GM12878 (cell line): ENCODE data around the gene ATF6. TPM values are rescaled to one million over a fixed set of nuclear protein-coding genes. Genes with fewer than 3 reads are reported as not detected.

Source experiments
- ATAC-seq: fragments of 200-7000 bp; cut with Tn5 transposase; 3 replicates; pipeline ENCODE4 v1.9.1; 2020; ENCODE audit warnings: mild to moderate bottlenecking, moderate library complexity
- BruUV-seq: library from RNA; stranded (reverse); fragments of 400-500 nt; replicated peaks from 2 replicates; lab custom pipeline; 2021; lab: Mats Ljungman, UMichigan
- CTCF ChIA-PET: fragments of 300-600 bp; sonication (Branson Sonifier 250); formaldehyde crosslinking; extraction: SDS; loops from one replicate; lab custom pipeline; 2021; ENCODE audit warnings: inconsistent platforms; lab: Yijun Ruan, JAX
- POLR2A ChIA-PET: fragments of 350-600 bp; formaldehyde crosslinking; extraction: SDS; loops from one replicate; lab custom pipeline; 2021; ENCODE audit warnings: inconsistent platforms; lab: Charles Lee
- RAD21 ChIA-PET: fragments of 300-600 bp; sonication (Branson Sonifier 250); formaldehyde crosslinking; loops from one replicate; lab custom pipeline; 2023; ENCODE audit warnings: antibody characterized with exemption; ENCODE audit not compliant: unreplicated experiment; lab: Charles Lee
- SMC1A ChIA-PET: fragments of 300-600 bp; sonication (Branson Sonifier 250); formaldehyde crosslinking; loops from one replicate; lab custom pipeline; 2023; ENCODE audit not compliant: unreplicated experiment, uncharacterized antibody; lab: Charles Lee
- DNase-seq: peaks from one replicate; pipeline ENCODE4 v3.0.0-alpha.2; 2011; ENCODE audit warnings: low read depth, low spot score
- FAIRE-seq: peaks from 3 replicates; lab custom pipeline; 2011; peaks lifted over from hg19 to GRCh38; lab: Jason Lieb, UNC
- H2AFZ ChIP-seq: 2 replicates; pipeline ENCODE4 v1.6.0; 2011; ENCODE audit warnings: low read depth, low read length, control low read depth; ENCODE audit not compliant: control insufficient read depth
- H3K27ac ChIP-seq: 2 replicates; pipeline ENCODE4 v1.5.1; 2011; ENCODE audit warnings: control low read depth; ENCODE audit not compliant: control insufficient read depth, insufficient read depth
- H3K27me3 ChIP-seq, 2 experiments: replicated peaks in 1 of 2; 2 replicates each; pipeline versions ENCODE4 v1.6.0 to v1.6.1; 2011; ENCODE audit warnings: low read length in 1 of 2; ENCODE audit not compliant: control insufficient read depth in 2 of 2, insufficient read depth in 2 of 2
- H3K36me3 ChIP-seq, 2 experiments: 2 replicates each; pipeline ENCODE4 v1.5.1; 2011; ENCODE audit warnings: low read length in 1 of 2; ENCODE audit not compliant: control insufficient read depth in 2 of 2, insufficient read depth in 2 of 2
- H3K4me1 ChIP-seq: 2 replicates; pipeline ENCODE4 v1.6.1; 2011; ENCODE audit warnings: mild to moderate bottlenecking, low read length, moderate library complexity, mixed read lengths; ENCODE audit not compliant: control insufficient read depth, insufficient read depth
- H3K4me2 ChIP-seq: 2 replicates; pipeline ENCODE4 v1.6.0; 2011; ENCODE audit warnings: control low read depth; ENCODE audit not compliant: control insufficient read depth, insufficient read depth
- H3K4me3 ChIP-seq: fragments of 200-600 bp; sonication (generic); 2 replicates; pipeline ENCODE4 v1.5.1; 2016
- H3K79me2 ChIP-seq: 2 replicates; pipeline ENCODE4 v1.6.0; 2011; ENCODE audit warnings: low read length; ENCODE audit not compliant: control insufficient read depth, insufficient read depth
- H3K9ac ChIP-seq: 2 replicates; pipeline ENCODE4 v1.8.0; 2011; ENCODE audit warnings: low read length, control low read depth, mixed read lengths; ENCODE audit not compliant: control insufficient read depth, insufficient read depth
- H3K9me3 ChIP-seq: replicated peaks from 3 replicates; pipeline ENCODE4 v1.5.1; 2011; ENCODE audit warnings: mild to moderate bottlenecking, low read length; ENCODE audit not compliant: control insufficient read depth, insufficient read depth
- H4K20me1 ChIP-seq: 2 replicates; pipeline ENCODE4 v1.6.0; 2011; ENCODE audit not compliant: control insufficient read depth, insufficient read depth
- MXI1 ChIP-seq: fragments of 150-350 bp; IDR thresholded peaks from 2 replicates; pipeline ENCODE4 v1.6.1; 2011; ENCODE audit warnings: low read depth, mild to moderate bottlenecking, inconsistent platforms, low read length, improper control_type of control experiment
- SUPT20H ChIP-seq: IDR thresholded peaks from 2 replicates; pipeline ENCODE4 v1.6.1; 2011; ENCODE audit warnings: low read depth, mild to moderate bottlenecking, low read length, moderate library complexity, borderline replicate concordance; ENCODE audit not compliant: control insufficient read depth
- TCF3 ChIP-seq: IDR thresholded peaks from 2 replicates; pipeline ENCODE4 v1.6.1; 2012; ENCODE audit warnings: low read depth, mild to moderate bottlenecking, low read length, borderline replicate concordance; ENCODE audit not compliant: insufficient read depth
- WRNIP1 ChIP-seq: IDR thresholded peaks from 2 replicates; pipeline ENCODE4 v1.6.1; 2011; ENCODE audit warnings: low read depth, low read length, improper control_type of control experiment, borderline replicate concordance
- YY1 ChIP-seq: IDR thresholded peaks from 2 replicates; pipeline ENCODE4 v1.6.1; 2011; ENCODE audit warnings: low read depth, mild to moderate bottlenecking, low read length
- WGBS: methylation state at CpG from one replicate; pipeline ENCODE4 v1.1.6; 2016; ENCODE audit warnings: low lambda C conversion rate; ENCODE audit not compliant: insufficient replicate concordance, insufficient coverage; ENCODE audit errors: missing lambda C conversion rate; 5-methylcytosine and 5-hydroxymethylcytosine counted together
- in situ Hi-C: fragments of 300-500 bp; cut with MboI; formaldehyde crosslinking; loops from 9 replicates; pipeline ENCODE4 v1.14.3; 2018; ENCODE audit warnings: mixed read lengths
- intact Hi-C: fragments of 100-400 bp; cut with micrococcal nuclease; formaldehyde crosslinking; loops from one replicate; pipeline ENCODE4 v1.14.2; 2022; ENCODE audit not compliant: unreplicated experiment
- polyA plus RNA-seq, 11 experiments: library from polyadenylated mRNA; depleted of rRNA in 4 of 11; unstranded in 6 of 11; stranded (reverse) in 5 of 11; fragments of >200 nt; fragmentation: Nextera tagmentation in 4 of 11; fragmentation: Illumina TruSeq in 1 of 11; extraction: Ambion mirVana in 4 of 11; extraction: Trizol in 1 of 11; gene quantifications; 1 replicate in 1 of 11; 2 replicates in 10 of 11; pipeline versions ENCODE4 v1.2.1 to v1.2.3, GENCODE V29; 2011 to 2016; ENCODE audit warnings: inconsistent platforms in 2 of 11, missing spikeins in 2 of 11, low read depth in 1 of 11
- total RNA-seq, 4 experiments: library from RNA; depleted of rRNA in 3 of 4; stranded (reverse); fragments of >200 nt in 3 of 4; fragmentation: Illumina TruSeq in 1 of 4; extraction: Trizol in 1 of 4; gene quantifications; 2 replicates each; pipeline versions ENCODE4 v1.2.1 to v1.2.3, GENCODE V29; 2013 to 2021

The ATF6 gene
- total and polyA plus RNA-seq, 10 of the 15 experiments (the other 5 are each of a cell fraction or from before 2014, with no cell fraction given) = 7.8 to 24.3 (median 14.7) TPM

GRCh38 chr1:161908264-161908663 lies 142.1 kb downstream of the ATF6 start:
- ChIA-PET CTCF (no interaction called here), SMC1A (no interaction called here), RAD21 (no interaction called here), POLR2A (no interaction called here)
- no TSS peak for BruUV-seq
- in situ Hi-C loops (no loop called here), intact Hi-C loops (loop anchor here (10.0 kb wide), 1 partner anchor 113 kb away; no protein-coding TSS in a partner anchor)
- Histone ChIP-seq H3K27ac (no peak overlapping the region), H3K4me3 (no peak overlapping the region), H3K27me3 (no peaks in the 10 kb centered on the region), H3K79me2 (no peaks in the 10 kb centered on the region), H2AFZ (no peak overlapping the region), H3K9me3 (no peaks in the 10 kb centered on the region), H3K9ac (no peak overlapping the region), H3K4me1 (0 out of 2 replicates have a peak, but pooled peaks cover 4% of the 10 kb centered on the region), H3K4me2 (no peak overlapping the region), H4K20me1 (no peaks in the 10 kb centered on the region), H3K36me3 (no peaks in the 10 kb centered on the region)
- no peak for TF ChIP-seq WRNIP1
- 75% methylated on average over 3 of the region's 3 CpGs for WGBS
- DNase-seq (no peak), ATAC-seq (no peak), FAIRE-seq (no peak)

DNA sequence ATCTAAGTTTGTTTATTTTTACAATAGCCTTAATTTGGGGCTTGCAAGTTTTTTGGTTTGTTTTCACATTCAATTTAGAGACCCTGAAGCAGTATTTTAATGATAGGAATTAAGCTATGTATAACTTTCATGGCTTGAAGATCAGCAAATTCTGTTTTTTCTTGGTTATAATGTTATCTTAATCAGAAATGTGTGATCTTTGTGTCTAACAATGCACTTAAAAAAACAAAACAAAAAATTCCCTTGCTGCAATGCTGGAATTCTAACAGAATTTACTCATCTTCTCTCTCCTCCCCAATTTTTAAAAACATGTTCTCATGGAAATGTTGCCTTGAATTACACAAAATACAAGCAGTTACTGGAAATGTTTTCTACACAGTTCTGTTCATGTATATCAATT lies 144.5 kb downstream of the ATF6 start:
- H3K27me3 ChIP-seq = no peaks in the 10 kb centered on the region
- TF ChIP-seq TCF3 (no peak), MXI1 (no peak), YY1 (no peak), SUPT20H (no peak)
- TF ChIP-seq, all 136 proteins: peak for 0
- in situ Hi-C loops (no loop called here), intact Hi-C loops (no loop called here)
- Histone ChIP-seq H3K4me2 (no peak overlapping the region), H3K79me2 (no peaks in the 10 kb centered on the region), H3K27ac (no peak overlapping the region), H2AFZ (no peak overlapping the region), H3K9me3 (no peaks in the 10 kb centered on the region), H4K20me1 (no peaks in the 10 kb centered on the region), H3K4me3 (no peak overlapping the region), H3K4me1 (peaks cover 10% of the 10 kb centered on the region), H3K9ac (no peak overlapping the region), H3K36me3 (peaks cover 0 to 3% of the 10 kb centered on the region in 2 experiments; a peak in 2 of 4 replicates)
- ChIA-PET SMC1A (interaction anchor here (1.1 to 1.4 kb wide), 2 partner anchors 13 to 48 kb away, joined by 3 read pairs; no protein-coding TSS in a partner anchor), POLR2A (no interaction called here), RAD21 (no interaction called here), CTCF (interaction anchor here (1.0 kb wide), 2 partner anchors 13 to 17 kb away, joined by 3 read pairs; no protein-coding TSS in a partner anchor)
- ATAC-seq = no peak
- DNase-seq = no peak
- FAIRE-seq = no peak
- BruUV-seq = no TSS peak
